Activated naive CD4-positive, alpha-beta T cell treated with anti-CD3 and anti-CD28 coated beads, Interleukin-2, amount 50 U/mL, for 16 hours (primary cell): ENCODE measurements around the gene ARL16.

Experiments
- DNase-seq: peaks from one replicate; pipeline ENCODE4 v3.0.0-alpha.2; 2020

ARL16 gene

GRCh38 chr17:81666342-81667191 lies 17.0 kb downstream of the ARL16 start, which contains the start of the genes CCDC137 and OXLD1:
Gene CCDC137 (plus strand): TSS chr17:81666737. CDS start chr17:81666767, 30 bp downstream.
Gene OXLD1 (minus strand): TSS chr17:81666605. CDS start chr17:81666577, 28 bp downstream.
- peak; percentile 94 for DNase-seq

GRCh38 chr17:81666092-81666341 lies 17.6 kb downstream of the ARL16 start:
- peak; percentile 39 for DNase-seq

GRCh38 chr17:81665205-81666091 lies 18.1 kb downstream of the ARL16 start:
- DNase-seq, result peak; percentile 75

- no peak for DNase-seq
These were observed 19.5 kb downstream of the ARL16 start for GRCh38 chr17:81664051-81664470.

- no peak for DNase-seq
These were observed 21.6 kb downstream of the ARL16 start for GRCh38 chr17:81662002-81662401.

GRCh38 chr17:81660441-81660840 lies 23.2 kb downstream of the ARL16 start:
- DNase-seq, result no peak

- no peak for DNase-seq
These were observed 24.6 kb downstream of the ARL16 start for GRCh38 chr17:81659038-81659437.

- no peak for DNase-seq
These were observed 26.8 kb downstream of the ARL16 start for GRCh38 chr17:81656835-81657234.

- no peak for DNase-seq
These were observed 27.4 kb downstream of the ARL16 start, which contains the start of gene PDE6G for GRCh38 chr17:81656118-81656743. Gene PDE6G (minus strand): TSS chr17:81656542. CDS start chr17:81653305, 3,237 bp downstream.

- DNase-seq, result no peak
These were observed 28.0 kb downstream of the ARL16 start for GRCh38 chr17:81655378-81656117.

- DNase-seq, result no peak
These were observed 30.5 kb downstream of the ARL16 start for GRCh38 chr17:81652906-81653771.

- no peak for DNase-seq
These were observed 31.9 kb downstream of the ARL16 start for GRCh38 chr17:81651692-81652091.

- no peak for DNase-seq
These were observed 32.6 kb downstream of the ARL16 start for GRCh38 chr17:81650951-81651350.

- DNase-seq, result no peak
These were observed 34.9 kb downstream of the ARL16 start for GRCh38 chr17:81648707-81649085.

GRCh38 chr17:81648013-81648706 lies 35.4 kb downstream of the ARL16 start:
- DNase-seq, result no peak

GRCh38 chr17:81647640-81648012 lies 36.0 kb downstream of the ARL16 start:
- DNase-seq, result no peak

- no peak for DNase-seq
These were observed 36.6 kb downstream of the ARL16 start for GRCh38 chr17:81646869-81647600.

GRCh38 chr17:81644976-81645952 lies 38.3 kb downstream of the ARL16 start:
- DNase-seq, result no peak

- DNase-seq, result no peak
These were observed 39.1 kb downstream of the ARL16 start for GRCh38 chr17:81644496-81644895.
